NCI-H1092 (cell line): Measurements from ENCODE around the gene ATP6V0D1.
"Not testable (repeated sequence)": the region's sequence is repeated elsewhere in the genome, so short reads cannot be mapped to it uniquely, and the experiment has no call there.

ENCODE experiments used
- DNase-seq: peaks from one replicate; lab custom pipeline; 2025; lab: John Stamatoyannopoulos, UW

The ATP6V0D1 gene

GRCh38 chr16:67429053-67429798 is 51.7 kb downstream of the ATP6V0D1 start:
- no peak for DNase-seq

GRCh38 chr16:67428146-67428731 is 52.7 kb downstream of the ATP6V0D1 start:
- DNase-seq = peak; percentile 73

GRCh38 chr16:67426950-67427349 is 54.0 kb downstream of the ATP6V0D1 start:
- no peak for DNase-seq

GRCh38 chr16:67426022-67426421 is 54.9 kb downstream of the ATP6V0D1 start:
- no peak for DNase-seq

- DNase-seq = no peak
Measured at GRCh38 chr16:67425580-67425979, 55.4 kb downstream of the ATP6V0D1 start.

- no peak for DNase-seq
Measured at GRCh38 chr16:67425061-67425460, 55.9 kb downstream of the ATP6V0D1 start.

GRCh38 chr16:67424261-67424615 is 56.7 kb downstream of the ATP6V0D1 start:
- no peak for DNase-seq

GRCh38 chr16:67423611-67424260 is 57.2 kb downstream of the ATP6V0D1 start:
- DNase-seq = no peak

- no peak for DNase-seq
Measured at GRCh38 chr16:67423015-67423414, 57.9 kb downstream of the ATP6V0D1 start.

- DNase-seq = no peak
Measured at GRCh38 chr16:67421030-67421429, 59.9 kb downstream of the ATP6V0D1 start.

GRCh38 chr16:67419931-67420330 is 61.0 kb downstream of the ATP6V0D1 start:
- DNase-seq = no peak

- no peak for DNase-seq
Measured at GRCh38 chr16:67419502-67419901, 61.5 kb downstream of the ATP6V0D1 start.

- no peak for DNase-seq
Measured at GRCh38 chr16:67417333-67418061, 63.5 kb downstream of the ATP6V0D1 start.

- DNase-seq = peak; percentile 41
Measured at GRCh38 chr16:67415872-67416793, 64.8 kb downstream of the ATP6V0D1 start, which contains the start of gene ZDHHC1. TSS of gene ZDHHC1 (minus strand) at chr16:67416477. CDS start at chr16:67407775, 8,702 bp downstream.

GRCh38 chr16:67415421-67415820 is 65.5 kb downstream of the ATP6V0D1 start:
- DNase-seq = not testable (repeated sequence)

GRCh38 chr16:67413978-67414911 is 66.7 kb downstream of the ATP6V0D1 start:
- no peak for DNase-seq

GRCh38 chr16:67412294-67412693 is 68.7 kb downstream of the ATP6V0D1 start:
- DNase-seq = no peak

- DNase-seq = no peak
Measured at GRCh38 chr16:67411339-67411738, 69.6 kb downstream of the ATP6V0D1 start.

GRCh38 chr16:67409631-67410030 is 71.3 kb downstream of the ATP6V0D1 start:
- no peak for DNase-seq

- no peak for DNase-seq
Measured at GRCh38 chr16:67407788-67408452, 73.0 kb downstream of the ATP6V0D1 start.
